SK-N-SH (cell line): ENCODE results near the gene AHDC1. TPM values are rescaled to one million over a fixed set of nuclear protein-coding genes. Genes with fewer than 3 reads are reported as not detected.

Experiments used
- CTCF ChIA-PET: fragments of 300-600, 350-600 bp; formaldehyde crosslinking; extraction: SDS; loops from one replicate; lab custom pipeline; 2021; lab: Yijun Ruan, JAX
- POLR2A ChIA-PET: fragments of 350-600 bp; sonication (Branson Sonifier 250); formaldehyde crosslinking; extraction: SDS; loops from one replicate; lab custom pipeline; 2020; ENCODE audit warnings: antibody characterized with exemption, inconsistent platforms; lab: Yijun Ruan, JAX
- DNase-seq: peaks from one replicate; pipeline ENCODE4 v3.0.0; 2012
- H2AFZ ChIP-seq: fragments of 200-600 bp; sonication (generic); 2 replicates; pipeline ENCODE4 v1.8.1; 2016; ENCODE audit warnings: antibody characterized with exemption, mild to moderate bottlenecking, low read depth
- H3F3A ChIP-seq: fragments of 200-600 bp; sonication (generic); replicated peaks from 2 replicates; pipeline ENCODE3; 2016; ENCODE audit warnings: antibody characterized with exemption, mild to moderate bottlenecking; ENCODE audit not compliant: insufficient read depth
- H3K27ac ChIP-seq, 2 experiments: fragments of 200-500 bp in 1 of 2; fragments of 200-600 bp in 1 of 2; sonication (Bioruptor generic) in 1 of 2; sonication (generic), shearing (Covaris generic) in 1 of 2; 2 replicates each; pipeline versions ENCODE4 v1.5.1 to v1.6.1; 2014 to 2016; ENCODE audit warnings: low read depth in 2 of 2, inconsistent platforms in 1 of 2, low read length in 1 of 2, mild to moderate bottlenecking in 1 of 2, mixed read lengths in 1 of 2
- H3K27me3 ChIP-seq: fragments of 200-600 bp; sonication (generic), shearing (Covaris generic); 2 replicates; pipeline ENCODE4 v1.6.1; 2016; ENCODE audit warnings: mixed run types; ENCODE audit not compliant: insufficient read depth
- H3K36me3 ChIP-seq, 2 experiments: fragments of 200-500 bp in 1 of 2; fragments of 200-600 bp in 1 of 2; sonication (Bioruptor generic) in 1 of 2; sonication (generic) in 1 of 2; replicated peaks in 1 of 2; 2 replicates each; pipeline versions ENCODE3 to v1.5.1; 2014 to 2016; ENCODE audit warnings: low read length in 1 of 2, mild to moderate bottlenecking in 1 of 2; ENCODE audit not compliant: insufficient read depth in 2 of 2, control insufficient read depth in 1 of 2
- H3K4me1 ChIP-seq, 2 experiments: fragments of 200-500 bp in 1 of 2; fragments of 200-600 bp in 1 of 2; sonication (Bioruptor generic) in 1 of 2; sonication (generic), shearing (Covaris generic) in 1 of 2; 2 replicates each; pipeline versions ENCODE4 v1.5.1 to v1.6.1; 2014 to 2016; ENCODE audit warnings: low read depth in 1 of 2, low read length in 1 of 2, mixed run types in 1 of 2; ENCODE audit not compliant: insufficient read depth in 2 of 2, control insufficient read depth in 1 of 2
- H3K4me2 ChIP-seq: fragments of 200-600 bp; sonication (generic), shearing (Covaris generic); 2 replicates; pipeline ENCODE4 v1.6.1; 2017; ENCODE audit warnings: mixed run types
- H3K4me3 ChIP-seq, 2 experiments: fragments of 200-500 bp in 1 of 2; fragments of 200-600 bp in 1 of 2; sonication (Bioruptor generic) in 1 of 2; sonication (generic), shearing (Covaris generic) in 1 of 2; 2 replicates each; pipeline versions ENCODE4 v1.5.1 to v1.8.1; 2014 to 2016; ENCODE audit warnings: low read depth in 2 of 2, inconsistent platforms in 1 of 2, low read length in 1 of 2, mild to moderate bottlenecking in 1 of 2, mixed read lengths in 1 of 2, moderate library complexity in 1 of 2
- H3K79me2 ChIP-seq: fragments of 200-600 bp; sonication (generic); 2 replicates; pipeline ENCODE4 v1.8.1; 2017; ENCODE audit warnings: mild to moderate bottlenecking; ENCODE audit not compliant: insufficient read depth
- H3K9ac ChIP-seq: fragments of 200-600 bp; sonication (generic); 2 replicates; pipeline ENCODE4 v1.6.1; 2017; ENCODE audit warnings: mixed run types
- H3K9me2 ChIP-seq: fragments of 200-600 bp; sonication (generic); 2 replicates; pipeline ENCODE4 v1.6.1; 2017; ENCODE audit warnings: mixed run types
- H3K9me3 ChIP-seq: fragments of 200-600 bp; sonication (generic); 2 replicates; pipeline ENCODE4 v1.6.1; 2017; ENCODE audit warnings: mixed run types, mild to moderate bottlenecking, moderate library complexity
- H4K20me1 ChIP-seq: fragments of 200-600 bp; sonication (generic); 2 replicates; pipeline ENCODE4 v1.6.1; 2017; ENCODE audit warnings: mild to moderate bottlenecking, mixed run types; ENCODE audit not compliant: insufficient read depth
- CHD2 ChIP-seq: fragments of 150-350 bp; IDR thresholded peaks from 2 replicates; pipeline ENCODE4 v1.6.1; 2018; ENCODE audit warnings: low read length; ENCODE audit not compliant: partially characterized antibody
- ELF1 ChIP-seq: IDR thresholded peaks from 2 replicates; pipeline ENCODE4 v1.4.0; 2012
- EP300 ChIP-seq, 2 experiments: IDR thresholded peaks; 2 replicates each; pipeline versions ENCODE4 v1.4.0 to v1.6.1; 2012; ENCODE audit warnings: borderline replicate concordance in 1 of 2, low read depth in 1 of 2, low read length in 1 of 2
- EZH2phosphoT487 ChIP-seq: fragments of 200-600 bp; sonication (generic); IDR thresholded peaks from 2 replicates; pipeline ENCODE4 v1.6.1; 2017; ENCODE audit warnings: low read depth, mixed run types, mild to moderate bottlenecking, antibody characterized with exemption, moderate library complexity, borderline replicate concordance
- FOSL2 ChIP-seq: IDR thresholded peaks from 2 replicates; pipeline ENCODE4 v1.4.0; 2012; ENCODE audit warnings: low read depth, mild to moderate bottlenecking, moderate library complexity, borderline replicate concordance
- FOXM1 ChIP-seq: IDR thresholded peaks from 2 replicates; pipeline ENCODE4 v1.4.0; 2012; ENCODE audit warnings: low read depth, mild to moderate bottlenecking
- GABPA ChIP-seq: IDR thresholded peaks from 2 replicates; pipeline ENCODE4 v1.4.0; 2012; ENCODE audit warnings: low read depth, mild to moderate bottlenecking
- GATA2 ChIP-seq: sonication (generic); formaldehyde crosslinking; IDR thresholded peaks from 2 replicates; pipeline ENCODE4 v1.5.0; 2020; ENCODE audit warnings: mild to moderate bottlenecking, missing genetic modification reagents
- POLR2AphosphoS5 ChIP-seq: IDR thresholded peaks from 2 replicates; pipeline ENCODE4 v1.6.1; 2012; ENCODE audit warnings: low read depth, low read length
- RFX5 ChIP-seq: IDR thresholded peaks from 2 replicates; pipeline ENCODE4 v1.6.1; 2012; ENCODE audit warnings: mild to moderate bottlenecking, improper control_type of control experiment, low read length
- RXRA ChIP-seq: IDR thresholded peaks from 2 replicates; pipeline ENCODE4 v1.4.0; 2012; ENCODE audit warnings: low read depth, mild to moderate bottlenecking, borderline replicate concordance
- SIN3A ChIP-seq: IDR thresholded peaks from 2 replicates; pipeline ENCODE4 v1.6.1; 2012; ENCODE audit warnings: low read depth, mild to moderate bottlenecking, low read length, moderate library complexity, borderline replicate concordance
- TCF12 ChIP-seq: IDR thresholded peaks from 2 replicates; pipeline ENCODE4 v1.4.0; 2012
- YY1 ChIP-seq: IDR thresholded peaks from 2 replicates; pipeline ENCODE4 v1.4.0; 2012; ENCODE audit warnings: low read depth, mild to moderate bottlenecking
- ZBTB33 ChIP-seq: IDR thresholded peaks from 2 replicates; pipeline ENCODE4 v1.4.0; 2012; ENCODE audit warnings: low read depth, borderline replicate concordance
- WGBS: methylation state at CpG from one replicate; pipeline ENCODE4 v1.1.6; 2017; ENCODE audit warnings: low lambda C conversion rate; 5-methylcytosine and 5-hydroxymethylcytosine counted together
- polyA plus RNA-seq, 3 experiments: library from polyadenylated mRNA; depleted of rRNA; stranded (reverse); fragments of >200 nt; gene quantifications; 2 replicates each; pipeline ENCODE4 v1.2.3, GENCODE V29; 2012
- TF ChIP-seq, protein P1 (sequence below): IDR thresholded peaks from 2 replicates; pipeline ENCODE4; 2012
- TF ChIP-seq, protein P2 (sequence below): IDR thresholded peaks from 2 replicates; pipeline ENCODE4 v1.6.1; 2012; ENCODE audit warnings: mild to moderate bottlenecking, low read depth, low read length, moderate library complexity
- TF ChIP-seq, protein P3 (sequence below): IDR thresholded peaks from 2 replicates; pipeline ENCODE4 v1.4.0; 2012; ENCODE audit warnings: low read depth, borderline replicate concordance

AHDC1 gene
- polyA plus RNA-seq, 1 of the 3 experiments (the other 2 are of a cell fraction), result 8.5 TPM

- TF ChIP-seq ZBTB33 (no peak), YY1 (no peak)
- TF ChIP-seq, protein P1, sequence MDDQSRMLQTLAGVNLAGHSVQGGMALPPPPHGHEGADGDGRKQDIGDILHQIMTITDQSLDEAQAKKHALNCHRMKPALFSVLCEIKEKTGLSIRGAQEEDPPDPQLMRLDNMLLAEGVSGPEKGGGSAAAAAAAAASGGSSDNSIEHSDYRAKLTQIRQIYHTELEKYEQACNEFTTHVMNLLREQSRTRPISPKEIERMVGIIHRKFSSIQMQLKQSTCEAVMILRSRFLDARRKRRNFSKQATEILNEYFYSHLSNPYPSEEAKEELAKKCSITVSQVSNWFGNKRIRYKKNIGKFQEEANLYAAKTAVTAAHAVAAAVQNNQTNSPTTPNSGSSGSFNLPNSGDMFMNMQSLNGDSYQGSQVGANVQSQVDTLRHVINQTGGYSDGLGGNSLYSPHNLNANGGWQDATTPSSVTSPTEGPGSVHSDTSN, result no peak
- TF ChIP-seq, protein P2, sequence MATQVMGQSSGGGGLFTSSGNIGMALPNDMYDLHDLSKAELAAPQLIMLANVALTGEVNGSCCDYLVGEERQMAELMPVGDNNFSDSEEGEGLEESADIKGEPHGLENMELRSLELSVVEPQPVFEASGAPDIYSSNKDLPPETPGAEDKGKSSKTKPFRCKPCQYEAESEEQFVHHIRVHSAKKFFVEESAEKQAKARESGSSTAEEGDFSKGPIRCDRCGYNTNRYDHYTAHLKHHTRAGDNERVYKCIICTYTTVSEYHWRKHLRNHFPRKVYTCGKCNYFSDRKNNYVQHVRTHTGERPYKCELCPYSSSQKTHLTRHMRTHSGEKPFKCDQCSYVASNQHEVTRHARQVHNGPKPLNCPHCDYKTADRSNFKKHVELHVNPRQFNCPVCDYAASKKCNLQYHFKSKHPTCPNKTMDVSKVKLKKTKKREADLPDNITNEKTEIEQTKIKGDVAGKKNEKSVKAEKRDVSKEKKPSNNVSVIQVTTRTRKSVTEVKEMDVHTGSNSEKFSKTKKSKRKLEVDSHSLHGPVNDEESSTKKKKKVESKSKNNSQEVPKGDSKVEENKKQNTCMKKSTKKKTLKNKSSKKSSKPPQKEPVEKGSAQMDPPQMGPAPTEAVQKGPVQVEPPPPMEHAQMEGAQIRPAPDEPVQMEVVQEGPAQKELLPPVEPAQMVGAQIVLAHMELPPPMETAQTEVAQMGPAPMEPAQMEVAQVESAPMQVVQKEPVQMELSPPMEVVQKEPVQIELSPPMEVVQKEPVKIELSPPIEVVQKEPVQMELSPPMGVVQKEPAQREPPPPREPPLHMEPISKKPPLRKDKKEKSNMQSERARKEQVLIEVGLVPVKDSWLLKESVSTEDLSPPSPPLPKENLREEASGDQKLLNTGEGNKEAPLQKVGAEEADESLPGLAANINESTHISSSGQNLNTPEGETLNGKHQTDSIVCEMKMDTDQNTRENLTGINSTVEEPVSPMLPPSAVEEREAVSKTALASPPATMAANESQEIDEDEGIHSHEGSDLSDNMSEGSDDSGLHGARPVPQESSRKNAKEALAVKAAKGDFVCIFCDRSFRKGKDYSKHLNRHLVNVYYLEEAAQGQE, result no peak
These were observed 34.9 kb upstream of the AHDC1 start (continued) for GRCh38 chr1:27638805-27639204.

DNA sequence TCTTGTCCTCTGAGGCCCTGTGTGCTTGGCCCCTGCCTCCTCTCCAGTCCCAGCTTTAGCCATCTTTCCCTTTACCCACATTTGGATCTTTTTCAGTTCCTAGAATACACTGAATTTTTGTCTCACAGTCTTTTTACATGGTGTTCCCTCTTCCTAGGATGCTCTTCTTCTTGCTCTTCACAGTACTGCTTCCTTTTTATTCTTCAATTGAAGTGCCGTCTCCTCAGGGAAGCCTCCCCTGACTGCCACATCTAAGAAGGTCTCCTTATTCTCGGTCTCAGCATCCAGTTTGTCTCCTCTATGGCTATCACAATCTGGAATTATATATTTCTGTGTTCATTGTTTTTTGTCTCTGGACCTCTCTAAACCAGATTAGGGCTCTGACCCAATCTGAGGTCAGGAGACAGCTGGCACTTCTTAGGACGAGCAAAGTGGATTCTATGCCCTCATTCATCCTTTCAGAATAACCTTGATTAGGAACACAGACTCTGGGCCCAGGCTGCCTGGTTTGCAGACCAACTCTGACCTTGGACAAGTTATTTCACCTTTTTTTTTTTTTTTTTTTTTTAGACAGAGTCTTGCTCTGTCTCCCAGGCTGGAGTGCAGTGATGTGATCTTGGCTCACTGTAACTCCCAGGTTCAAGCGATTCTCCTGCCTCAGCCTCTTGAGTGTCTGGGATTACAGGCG lies 34.2 kb upstream of the AHDC1 start:
- ChIA-PET POLR2A (no interaction called here), CTCF (interaction anchor here (0.9 to 3.6 kb wide), 5 partner anchors 23 to 31 kb away, joined by 3 to 25 read pairs (median 3); no protein-coding TSS in a partner anchor)
- H3K79me2 ChIP-seq, result no peaks in the 10 kb centered on the region
- H3K27ac ChIP-seq, result no peak overlapping the region
- H3K9me2 ChIP-seq, result no peaks in the 10 kb centered on the region
- H3K4me2 ChIP-seq, result no peak overlapping the region
- no peak overlapping the region for H2AFZ ChIP-seq
- no peaks in the 10 kb centered on the region for H3K36me3 ChIP-seq
- DNase-seq, result no peak
- H3K27me3 ChIP-seq, result no peaks in the 10 kb centered on the region
- H3K4me1 ChIP-seq, result no peaks in the 10 kb centered on the region; a peak in 1 of 4 replicates
- no peaks in the 10 kb centered on the region for H4K20me1 ChIP-seq
- H3K9ac ChIP-seq, result no peak overlapping the region
- H3F3A ChIP-seq, result no peaks in the 10 kb centered on the region
- H3K4me3 ChIP-seq, result no peak overlapping the region
- no peaks in the 10 kb centered on the region for H3K9me3 ChIP-seq
- 80% methylated on average over 5 of the region's 5 CpGs for WGBS
- no peak for TF ChIP-seq ELF1
- no peak for TF ChIP-seq SIN3A
- TF ChIP-seq, protein P1, result no peak
- TF ChIP-seq FOSL2, result no peak
- TF ChIP-seq, protein P3, sequence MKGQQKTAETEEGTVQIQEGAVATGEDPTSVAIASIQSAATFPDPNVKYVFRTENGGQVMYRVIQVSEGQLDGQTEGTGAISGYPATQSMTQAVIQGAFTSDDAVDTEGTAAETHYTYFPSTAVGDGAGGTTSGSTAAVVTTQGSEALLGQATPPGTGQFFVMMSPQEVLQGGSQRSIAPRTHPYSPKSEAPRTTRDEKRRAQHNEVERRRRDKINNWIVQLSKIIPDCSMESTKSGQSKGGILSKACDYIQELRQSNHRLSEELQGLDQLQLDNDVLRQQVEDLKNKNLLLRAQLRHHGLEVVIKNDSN, result no peak
- TF ChIP-seq CHD2, result no peak
- no peak for TF ChIP-seq TCF12
- no peak for TF ChIP-seq RFX5
- no peak for TF ChIP-seq FOXM1
- TF ChIP-seq RXRA, result no peak
- no peak for TF ChIP-seq GATA2 (CRISPR knock-in tag)
- TF ChIP-seq EP300 (IDR thresholded peaks at IDR 0.05; ENCODE audit: borderline replicate concordance in 1 of 2, low read depth in 1 of 2, low read length in 1 of 2), result no peak
- no peak for TF ChIP-seq EZH2phosphoT487
- TF ChIP-seq GABPA, result no peak
- TF ChIP-seq, protein P2, result no peak
- no peak for TF ChIP-seq YY1
- TF ChIP-seq POLR2AphosphoS5, result no peak
